Nephron (organoid): ENCODE data around the gene C6orf62.
"Not testable (repeated sequence)": the region's sequence is repeated elsewhere in the genome, so short reads cannot be mapped to it uniquely, and the experiment has no call there.

Experiments
- H3K27ac Mint-ChIP-seq, 3 experiments: 2 replicates each; pipeline ENCODE4 v1.8.0; 2020; ENCODE audit warnings: mixed read lengths in 3 of 3, mild to moderate bottlenecking in 2 of 3, moderate library complexity in 1 of 3
- H3K27me3 Mint-ChIP-seq: 2 replicates; pipeline ENCODE4 v1.8.0; 2021; ENCODE audit warnings: low read depth, mild to moderate bottlenecking, moderate library complexity, mixed read lengths
- H3K36me3 Mint-ChIP-seq: 2 replicates; pipeline ENCODE4 v1.8.0; 2020; ENCODE audit warnings: low read depth, mixed read lengths
- H3K4me1 Mint-ChIP-seq: 2 replicates; pipeline ENCODE4 v1.8.0; 2020; ENCODE audit warnings: mixed read lengths
- H3K4me3 Mint-ChIP-seq, 3 experiments: 2 replicates each; pipeline ENCODE4 v1.8.0; 2020; ENCODE audit warnings: mild to moderate bottlenecking in 3 of 3, mixed read lengths in 3 of 3, moderate library complexity in 2 of 3
- H3K9me3 Mint-ChIP-seq: 2 replicates; pipeline ENCODE4 v1.8.0; 2020; ENCODE audit warnings: mixed read lengths
- CTCF ChIP-seq, 3 experiments: fragments of 200-600 bp; sonication (generic); IDR thresholded peaks; one replicate each; pipeline ENCODE4 v1.5.0; 2021; ENCODE audit warnings: antibody characterized with exemption in 3 of 3; ENCODE audit not compliant: unreplicated experiment in 3 of 3

Gene C6orf62

GRCh38 chr6:24673625-24674024, 45.3 kb downstream of the C6orf62 start:
- Mint-ChIP-seq H3K9me3 (peaks cover 54% of the 10 kb centered on the region), H3K27ac (no peak overlapping the region), H3K4me3 (no peak overlapping the region), H3K4me1 (no peaks in the 10 kb centered on the region), H3K36me3 (peaks cover 70% of the 10 kb centered on the region), H3K27me3 (no peaks in the 10 kb centered on the region)
- TF ChIP-seq CTCF (IDR thresholded peaks at IDR 0.05; ENCODE audit: unreplicated experiment in 3 of 3) = no peak

DNA sequence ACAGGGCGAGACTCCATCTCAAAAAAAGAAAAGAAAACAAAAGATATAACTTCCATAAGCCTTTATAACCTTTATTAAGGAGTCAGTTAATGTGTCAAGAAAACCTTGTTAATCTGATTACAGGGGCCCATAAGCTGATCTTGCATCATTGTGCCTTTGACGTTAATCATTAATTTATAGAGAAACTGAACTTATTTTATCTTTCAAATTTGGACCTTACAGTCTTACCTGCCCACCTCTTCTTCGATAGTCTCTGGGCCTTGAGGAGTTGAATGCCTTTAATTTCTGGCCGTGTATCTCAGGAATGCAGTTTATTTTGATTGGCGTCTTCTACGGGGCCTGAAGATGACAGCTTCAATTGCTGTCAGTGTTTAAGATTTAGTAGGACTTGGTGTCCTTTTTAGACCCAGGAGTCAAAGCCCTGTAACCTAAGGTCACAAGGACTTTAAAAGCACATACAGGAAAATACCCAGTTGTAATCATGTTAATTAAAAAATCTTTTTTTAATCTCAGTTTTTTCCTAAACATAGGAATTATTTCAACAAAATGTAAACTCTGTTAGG, 46.3 kb downstream of the C6orf62 start:
- TF ChIP-seq CTCF (IDR thresholded peaks at IDR 0.05; ENCODE audit: unreplicated experiment in 3 of 3) = no peak
- Mint-ChIP-seq H3K4me1 (no peaks in the 10 kb centered on the region), H3K36me3 (peaks cover 69% of the 10 kb centered on the region)

GRCh38 chr6:24671077-24671476, 47.9 kb downstream of the C6orf62 start:
- not testable (repeated sequence) for H3K27me3 Mint-ChIP-seq, H3K4me3 Mint-ChIP-seq, H3K27ac Mint-ChIP-seq
- Mint-ChIP-seq H3K4me1 (peaks cover 15% of the 10 kb centered on the region), H3K9me3 (peaks cover 49% of the 10 kb centered on the region), H3K36me3 (peaks cover 66% of the 10 kb centered on the region)

More for the DNA sequence above, 46.3 kb downstream of the C6orf62 start:
- Mint-ChIP-seq H3K4me3 (no peak overlapping the region), H3K27me3 (no peaks in the 10 kb centered on the region), H3K9me3 (peaks cover 54% of the 10 kb centered on the region), H3K27ac (no peak overlapping the region)

GRCh38 chr6:24670492-24670891, 48.5 kb downstream of the C6orf62 start:
- not testable (repeated sequence) for H3K27me3 Mint-ChIP-seq
- H3K36me3 Mint-ChIP-seq = peaks cover 64% of the 10 kb centered on the region

DNA sequence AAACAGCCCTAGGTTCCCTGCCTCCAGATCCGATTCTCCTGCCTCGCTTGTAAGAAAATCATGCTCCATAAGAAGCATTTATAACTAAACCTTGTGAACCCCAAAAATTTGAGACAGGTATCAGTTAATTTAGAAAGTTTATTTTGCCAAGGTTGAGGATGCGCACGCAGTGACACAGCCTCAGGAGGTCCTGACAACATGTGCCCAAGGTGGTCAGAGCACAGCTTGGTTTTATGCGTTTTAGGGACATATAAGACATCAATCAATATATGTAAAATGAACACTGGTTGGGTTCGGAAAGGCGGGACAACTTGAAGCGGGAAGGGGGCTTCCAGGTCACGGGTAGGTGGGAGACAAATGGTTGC, 50.0 kb downstream of the C6orf62 start:
- Mint-ChIP-seq H3K27me3 (no peaks in the 10 kb centered on the region), H3K36me3 (peaks cover 62% of the 10 kb centered on the region), H3K27ac (no peak overlapping the region), H3K4me3 (peak overlapping the region; percentile 11 to 66 (median 59)), H3K4me1 (peaks cover 33% of the 10 kb centered on the region), H3K9me3 (peaks cover 44% of the 10 kb centered on the region)
- TF ChIP-seq CTCF (IDR thresholded peaks at IDR 0.05; ENCODE audit: unreplicated experiment in 3 of 3) = no peak

More at GRCh38 chr6:24670492-24670891, 48.5 kb downstream of the C6orf62 start:
- peaks cover 21% of the 10 kb centered on the region for H3K4me1 Mint-ChIP-seq
- H3K9me3 Mint-ChIP-seq = peaks cover 49% of the 10 kb centered on the region
- H3K4me3 Mint-ChIP-seq, H3K27ac Mint-ChIP-seq: not testable (repeated sequence)

DNA sequence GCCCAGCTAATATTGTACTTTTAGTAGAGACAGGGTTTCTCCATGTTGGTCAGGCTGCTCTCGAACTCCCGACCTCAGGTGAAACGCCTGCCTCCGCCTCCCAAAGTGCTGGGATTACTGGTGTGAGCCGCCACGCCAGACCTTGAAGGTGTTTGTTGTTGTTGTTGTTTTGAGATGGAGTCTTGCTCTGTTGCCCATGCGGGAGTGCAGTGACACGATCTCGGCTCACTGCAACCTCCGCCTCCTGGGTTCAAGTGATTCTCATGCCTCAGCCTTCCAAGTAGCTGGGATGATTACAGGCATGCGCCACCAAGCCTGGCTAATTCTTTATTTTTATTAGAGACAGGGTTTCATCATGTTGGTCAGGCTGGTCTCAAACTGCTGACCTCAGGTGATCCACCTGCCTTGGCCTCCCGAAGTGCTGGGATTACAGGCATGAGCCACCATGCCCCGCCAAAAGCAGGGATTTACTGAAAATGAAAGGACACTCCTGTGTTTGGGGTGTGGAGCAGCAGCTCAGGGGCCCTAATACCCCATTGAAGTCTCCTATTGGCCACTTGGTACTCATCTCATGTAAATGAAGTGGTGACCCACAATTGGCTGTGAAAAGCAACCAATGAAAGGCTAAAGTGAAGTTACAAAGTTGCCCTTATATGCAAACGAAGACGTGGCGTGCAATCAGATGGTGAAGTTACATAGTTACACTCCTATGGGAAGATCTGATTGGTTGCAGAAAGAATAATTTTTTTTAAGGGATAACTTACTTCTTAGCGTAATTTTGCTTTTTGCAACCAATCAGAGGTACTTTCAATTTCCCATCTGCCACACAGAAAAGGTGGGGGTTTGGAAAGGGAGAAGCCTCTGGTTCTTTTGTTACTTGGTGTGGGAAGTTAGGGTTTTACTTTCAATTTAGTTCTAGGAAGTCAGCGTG, 50.6 kb downstream of the C6orf62 start:
- Mint-ChIP-seq H3K4me3 (peak overlapping the region; percentile 96 to 100 (median 99)), H3K4me1 (peaks cover 39% of the 10 kb centered on the region), H3K9me3 (peaks cover 37% of the 10 kb centered on the region), H3K36me3 (peaks cover 62% of the 10 kb centered on the region)
- not testable (repeated sequence) for H3K27me3 Mint-ChIP-seq, H3K27ac Mint-ChIP-seq

DNA sequence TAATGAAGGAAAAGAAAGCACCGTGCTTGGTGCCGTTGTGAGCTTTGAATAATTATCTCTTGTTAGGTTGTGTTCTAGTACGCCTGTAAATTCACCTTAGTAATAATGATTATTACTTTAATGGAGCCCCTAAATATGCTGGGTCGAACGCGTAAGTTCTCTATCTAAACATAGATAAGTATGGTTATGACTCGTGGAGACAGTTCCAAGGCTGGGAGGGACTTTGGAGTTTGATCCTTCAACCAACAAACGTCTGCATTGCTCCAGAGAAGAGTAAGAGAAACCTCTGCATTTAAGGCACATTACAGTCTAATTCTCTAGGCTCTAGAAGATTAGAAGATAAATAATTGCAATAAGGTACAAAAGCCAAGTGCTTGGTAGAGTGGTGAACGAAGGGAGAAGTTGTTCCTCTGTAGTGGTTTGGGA, 51.6 kb downstream of the C6orf62 start:
- Mint-ChIP-seq H3K9me3 (peaks cover 31% of the 10 kb centered on the region), H3K4me3 (peak overlapping the region; percentile 96 to 100 (median 99)), H3K27me3 (no peaks in the 10 kb centered on the region), H3K27ac (peak overlapping the region; percentile 98), H3K36me3 (peaks cover 63% of the 10 kb centered on the region), H3K4me1 (peaks cover 40% of the 10 kb centered on the region)
- TF ChIP-seq CTCF (IDR thresholded peaks at IDR 0.05; ENCODE audit: unreplicated experiment in 3 of 3) = no peak
